NCI-H82 (cell line): ENCODE measurements around the gene TPST1.
"Not testable (repeated sequence)": the region's sequence is repeated elsewhere in the genome, so short reads cannot be mapped to it uniquely, and the experiment has no call there.

Experiments
- DNase-seq: peaks from one replicate; lab custom pipeline; 2025; lab: John Stamatoyannopoulos, UW

TPST1 gene

GRCh38 chr7:66188645-66189044 lies 16.5 kb upstream of the TPST1 start:
- no peak for DNase-seq

GRCh38 chr7:66189695-66190503 lies 15.2 kb upstream of the TPST1 start:
- DNase-seq = no peak

- DNase-seq = no peak
Measured at GRCh38 chr7:66190504-66190857, 14.7 kb upstream of the TPST1 start.

- no peak for DNase-seq
Measured at GRCh38 chr7:66193146-66193725, 11.9 kb upstream of the TPST1 start.

GRCh38 chr7:66198469-66198868 lies 6.7 kb upstream of the TPST1 start:
- no peak for DNase-seq

- no peak for DNase-seq
Measured at GRCh38 chr7:66198956-66199355, 6.2 kb upstream of the TPST1 start.

- DNase-seq = no peak
Measured at GRCh38 chr7:66202441-66202840, 2.7 kb upstream of the TPST1 start.

GRCh38 chr7:66205741-66206090 lies 582 bp downstream of the TPST1 start:
- DNase-seq = peak; percentile 45

GRCh38 chr7:66206119-66206933 lies 1.2 kb downstream of the TPST1 start:
- peak; percentile 30 for DNase-seq

- DNase-seq = no peak
Measured at GRCh38 chr7:66206934-66207240, 1.8 kb downstream of the TPST1 start.

GRCh38 chr7:66207540-66207939 lies 2.4 kb downstream of the TPST1 start:
- no peak for DNase-seq

GRCh38 chr7:66211429-66211828 lies 6.3 kb downstream of the TPST1 start:
- DNase-seq = no peak

GRCh38 chr7:66213637-66214036 lies 8.5 kb downstream of the TPST1 start:
- DNase-seq = no peak

- DNase-seq = no peak
Measured at GRCh38 chr7:66216687-66217086, 11.6 kb downstream of the TPST1 start.

GRCh38 chr7:66219805-66220204 lies 14.7 kb downstream of the TPST1 start:
- no peak for DNase-seq

GRCh38 chr7:66221442-66221841 lies 16.3 kb downstream of the TPST1 start:
- no peak for DNase-seq

- no peak for DNase-seq
Measured at GRCh38 chr7:66227808-66228207, 22.7 kb downstream of the TPST1 start.

GRCh38 chr7:66231326-66232216 lies 26.4 kb downstream of the TPST1 start:
- DNase-seq = not testable (repeated sequence)

- no peak for DNase-seq
Measured at GRCh38 chr7:66233638-66234037, 28.5 kb downstream of the TPST1 start.

GRCh38 chr7:66236713-66237303 lies 31.7 kb downstream of the TPST1 start:
- DNase-seq = no peak

GRCh38 chr7:66237906-66238772 lies 33.0 kb downstream of the TPST1 start:
- DNase-seq = no peak
